ENCODE measurements around the gene XDH. TPM values are rescaled to one million over a fixed set of nuclear protein-coding genes. Genes with fewer than 3 reads are reported as not detected.

XDH gene
- total and polyA plus RNA-seq, 9 of the 15 experiments (the other 6 are each of a cell fraction or from before 2014, with no cell fraction given), result 0.04 to 0.06 TPM; not detected in 7

DNA sequence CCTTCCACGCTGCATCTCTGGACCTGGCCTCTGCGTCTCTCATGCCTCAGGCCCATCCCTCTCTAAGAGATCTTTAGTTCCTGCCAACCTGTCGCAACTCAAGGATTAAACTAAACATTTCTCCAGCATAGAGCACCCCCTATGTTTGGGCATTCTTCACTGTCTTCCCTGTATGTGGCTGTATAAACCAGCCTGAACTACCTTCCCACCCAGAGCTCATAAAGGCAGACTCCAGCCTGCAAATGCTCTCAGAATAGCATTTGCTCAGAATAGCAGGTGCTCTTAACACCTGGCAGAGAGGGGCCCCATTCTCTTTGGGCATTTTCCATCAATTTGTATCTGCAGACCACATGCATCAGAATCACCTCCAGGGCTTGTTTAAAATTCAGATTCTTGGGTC, 97.1 kb downstream of the XDH start:
- BruUV-seq (replicated peaks), result no TSS peak

DNA sequence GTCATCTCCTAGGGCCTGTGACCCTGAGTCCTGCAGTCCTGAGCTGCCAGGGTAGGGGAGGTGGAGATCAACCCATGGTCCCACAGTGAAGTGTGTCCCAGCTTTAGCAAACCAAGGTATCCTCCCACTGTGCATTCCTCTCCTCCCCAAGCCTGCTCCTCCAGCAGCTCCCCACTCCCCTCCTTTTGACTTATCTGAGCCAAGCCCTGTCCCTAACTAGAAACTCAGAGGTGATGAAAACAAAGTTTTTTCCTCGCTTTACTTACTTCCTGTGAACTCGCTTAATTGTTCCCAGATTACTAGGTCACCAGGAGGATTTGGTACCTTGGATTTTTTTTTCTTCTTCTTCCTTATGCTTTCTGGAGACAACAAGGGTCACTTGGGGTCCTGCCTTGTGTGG, 99.8 kb downstream of the XDH start:
- H3K27ac ChIP-seq (ENCODE audit: extremely low read depth, low read depth, low read length), result no peak overlapping the region
- H4K20me1 ChIP-seq (replicated peaks; ENCODE audit: control insufficient read depth, insufficient read depth, low read length), result no peaks in the 10 kb centered on the region
- intact Hi-C loops (cut with micrococcal nuclease) (no loop called here), in situ Hi-C loops (cut with MboI) (no loop called here)
- no peak overlapping the region for H3K4me2 ChIP-seq (ENCODE audit: insufficient read depth, low read length)
- ChIA-PET POLR2A (interaction anchor here (0.6 kb wide), 1 partner anchor 27 kb away, joined by 3 read pairs; no protein-coding TSS in a partner anchor), CTCF (ENCODE audit: low intra/inter-chr PET ratio) (no interaction called here)
- H3K36me3 ChIP-seq (ENCODE audit: control insufficient read depth, insufficient read depth, low read length), result no peaks in the 10 kb centered on the region
- ATAC-seq, result no peak
- no peaks in the 10 kb centered on the region for H3K9me3 ChIP-seq (replicated peaks; ENCODE audit: control insufficient read depth, insufficient read depth, low read depth, low read length)
- DNase-seq (ENCODE audit: extremely low read depth in 1 of 4, low spot score in 3 of 4), result no peak
- BruUV-seq (replicated peaks), result no TSS peak
- FAIRE-seq, result no peak
- H3K9ac ChIP-seq (ENCODE audit: insufficient read depth in 1 of 2, low read depth in 2 of 2, low read length in 2 of 2), result no peak overlapping the region
- WGBS (ENCODE audit: insufficient coverage, low coverage, missing lambda C conversion rate), result 0% methylated on average over 2 of the region's 2 CpGs
- no peak overlapping the region for H2AFZ ChIP-seq (ENCODE audit: low read depth, low read length)
- H3K4me1 ChIP-seq (replicated peaks in 1 of 2; ENCODE audit: control insufficient read depth in 2 of 2, insufficient read depth in 2 of 2, low read length in 2 of 2), result no peaks in the 10 kb centered on the region
- peaks cover 0 to 3% of the 10 kb centered on the region in 2 experiments; a peak in 1 of 5 replicates for H3K27me3 ChIP-seq (ENCODE audit: control insufficient read depth in 2 of 2, insufficient read depth in 2 of 2, low read length in 2 of 2)
- no peaks in the 10 kb centered on the region for H3K79me2 ChIP-seq (ENCODE audit: control insufficient read depth, insufficient read depth, low read length)
- no peak overlapping the region for H3K4me3 ChIP-seq
- H3K9me1 ChIP-seq (ENCODE audit: control insufficient read depth, insufficient read depth, low read length), result no peaks in the 10 kb centered on the region
- TF ChIP-seq, protein P1, sequence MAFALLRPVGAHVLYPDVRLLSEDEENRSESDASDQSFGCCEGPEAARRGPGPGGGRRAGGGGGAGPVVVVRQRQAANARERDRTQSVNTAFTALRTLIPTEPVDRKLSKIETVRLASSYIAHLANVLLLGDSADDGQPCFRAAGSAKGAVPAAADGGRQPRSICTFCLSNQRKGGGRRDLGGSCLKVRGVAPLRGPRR (CRISPR knock-in tag; IDR thresholded peaks at IDR 0.05), result no peak
- no peak for TF ChIP-seq HNRNPH1 (optimal IDR thresholded peaks at IDR 0.05; ENCODE audit: low read depth, low read length)
- no peak for TF ChIP-seq HMGN3 (IDR thresholded peaks at IDR 0.05; ENCODE audit: borderline replicate concordance, extremely low read depth, insufficient read length, low read depth, low read length)
- no peak for TF ChIP-seq BHLHE40 (IDR thresholded peaks at IDR 0.05; ENCODE audit: low read length)
- TF ChIP-seq CHD1 (IDR thresholded peaks at IDR 0.05; ENCODE audit: low read length), result no peak
- no peak for TF ChIP-seq RBM25 (IDR thresholded peaks at IDR 0.05; ENCODE audit: low read depth, low read length, severe bottlenecking)
- TF ChIP-seq, protein P2, sequence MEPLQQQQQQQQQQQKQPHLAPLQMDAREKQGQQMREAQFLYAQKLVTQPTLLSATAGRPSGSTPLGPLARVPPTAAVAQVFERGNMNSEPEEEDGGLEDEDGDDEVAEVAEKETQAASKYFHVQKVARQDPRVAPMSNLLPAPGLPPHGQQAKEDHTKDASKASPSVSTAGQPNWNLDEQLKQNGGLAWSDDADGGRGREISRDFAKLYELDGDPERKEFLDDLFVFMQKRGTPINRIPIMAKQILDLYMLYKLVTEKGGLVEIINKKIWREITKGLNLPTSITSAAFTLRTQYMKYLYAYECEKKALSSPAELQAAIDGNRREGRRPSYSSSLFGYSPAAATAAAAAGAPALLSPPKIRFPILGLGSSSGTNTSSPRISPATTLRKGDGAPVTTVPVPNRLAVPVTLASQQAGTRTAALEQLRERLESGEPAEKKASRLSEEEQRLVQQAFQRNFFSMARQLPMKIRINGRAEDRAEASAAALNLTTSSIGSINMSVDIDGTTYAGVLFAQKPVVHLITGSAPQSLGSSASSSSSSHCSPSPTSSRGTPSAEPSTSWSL (CRISPR knock-in tag; IDR thresholded peaks at IDR 0.05; ENCODE audit: borderline replicate concordance), result no peak
- no peak for TF ChIP-seq XRCC5 (IDR thresholded peaks at IDR 0.05; ENCODE audit: low read depth, low read length)
- TF ChIP-seq NUFIP1 (IDR thresholded peaks at IDR 0.05; ENCODE audit: partially characterized antibody), result no peak
- TF ChIP-seq, protein P3, sequence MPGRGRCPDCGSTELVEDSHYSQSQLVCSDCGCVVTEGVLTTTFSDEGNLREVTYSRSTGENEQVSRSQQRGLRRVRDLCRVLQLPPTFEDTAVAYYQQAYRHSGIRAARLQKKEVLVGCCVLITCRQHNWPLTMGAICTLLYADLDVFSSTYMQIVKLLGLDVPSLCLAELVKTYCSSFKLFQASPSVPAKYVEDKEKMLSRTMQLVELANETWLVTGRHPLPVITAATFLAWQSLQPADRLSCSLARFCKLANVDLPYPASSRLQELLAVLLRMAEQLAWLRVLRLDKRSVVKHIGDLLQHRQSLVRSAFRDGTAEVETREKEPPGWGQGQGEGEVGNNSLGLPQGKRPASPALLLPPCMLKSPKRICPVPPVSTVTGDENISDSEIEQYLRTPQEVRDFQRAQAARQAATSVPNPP (IDR thresholded peaks at IDR 0.05; ENCODE audit: borderline replicate concordance, insufficient read depth, insufficient read length), result no peak
- TF ChIP-seq ZFP1 (CRISPR knock-in tag; IDR thresholded peaks at IDR 0.05), result no peak

More for the DNA sequence above, 97.1 kb downstream of the XDH start:
- Histone ChIP-seq H4K20me1 (replicated peaks; ENCODE audit: control insufficient read depth, insufficient read depth, low read length) (no peaks in the 10 kb centered on the region), H3K4me2 (ENCODE audit: insufficient read depth, low read length) (no peak overlapping the region), H3K79me2 (ENCODE audit: control insufficient read depth, insufficient read depth, low read length) (no peaks in the 10 kb centered on the region), H3K9me1 (ENCODE audit: control insufficient read depth, insufficient read depth, low read length) (no peaks in the 10 kb centered on the region), H3K27ac (ENCODE audit: extremely low read depth, low read depth, low read length) (no peak overlapping the region), H2AFZ (ENCODE audit: low read depth, low read length) (no peak overlapping the region), H3K36me3 (ENCODE audit: control insufficient read depth, insufficient read depth, low read length) (no peaks in the 10 kb centered on the region), H3K4me3 (no peak overlapping the region), H3K27me3 (ENCODE audit: control insufficient read depth in 2 of 2, insufficient read depth in 2 of 2, low read length in 2 of 2) (peaks cover 0 to 3% of the 10 kb centered on the region in 2 experiments; a peak in 1 of 5 replicates), H3K9me3 (replicated peaks; ENCODE audit: control insufficient read depth, insufficient read depth, low read depth, low read length) (no peaks in the 10 kb centered on the region), H3K9ac (ENCODE audit: insufficient read depth in 1 of 2, low read depth in 2 of 2, low read length in 2 of 2) (no peak overlapping the region), H3K4me1 (replicated peaks in 1 of 2; ENCODE audit: control insufficient read depth in 2 of 2, insufficient read depth in 2 of 2, low read length in 2 of 2) (no peaks in the 10 kb centered on the region)
- ChIA-PET POLR2A (no interaction called here), CTCF (ENCODE audit: low intra/inter-chr PET ratio) (no interaction called here)
- in situ Hi-C loops (cut with MboI), result no loop called here
- 3% methylated on average over 3 of the region's 3 CpGs for WGBS (ENCODE audit: insufficient coverage, low coverage, missing lambda C conversion rate)
- TF ChIP-seq, protein P4, sequence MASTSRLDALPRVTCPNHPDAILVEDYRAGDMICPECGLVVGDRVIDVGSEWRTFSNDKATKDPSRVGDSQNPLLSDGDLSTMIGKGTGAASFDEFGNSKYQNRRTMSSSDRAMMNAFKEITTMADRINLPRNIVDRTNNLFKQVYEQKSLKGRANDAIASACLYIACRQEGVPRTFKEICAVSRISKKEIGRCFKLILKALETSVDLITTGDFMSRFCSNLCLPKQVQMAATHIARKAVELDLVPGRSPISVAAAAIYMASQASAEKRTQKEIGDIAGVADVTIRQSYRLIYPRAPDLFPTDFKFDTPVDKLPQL (IDR thresholded peaks at IDR 0.05; ENCODE audit: extremely low read depth, insufficient read length), result no peak
- FAIRE-seq (no peak), ATAC-seq (no peak), DNase-seq (ENCODE audit: extremely low read depth in 1 of 4, low spot score in 3 of 4) (no peak)
- intact Hi-C loops (cut with micrococcal nuclease), result no loop called here

All from K562 (cell line).